T47D (cell line): Measurements from ENCODE around the gene TPSB2.
"Not testable (repeated sequence)": the region's sequence is repeated elsewhere in the genome, so short reads cannot be mapped to it uniquely, and the experiment has no call there.

ENCODE experiments used
- DNase-seq, 2 experiments: peaks; one replicate each; pipeline versions ENCODE4 v3.0.0 to v3.0.0-alpha.2; 2011 to 2012; ENCODE audit warnings: low read depth in 1 of 2, low spot score in 1 of 2
- JUND ChIP-seq: IDR thresholded peaks from 2 replicates; pipeline ENCODE4 v1.6.1; 2012; ENCODE audit warnings: low read depth
- in situ Hi-C: cut with HindIII; loops from 2 replicates; pipeline ENCODE4 v1.10.0; 2016; ENCODE audit warnings: low sequenced_read_pairs, low pct_unique_long_range_greater_than_20kb

The TPSB2 gene

DNA sequence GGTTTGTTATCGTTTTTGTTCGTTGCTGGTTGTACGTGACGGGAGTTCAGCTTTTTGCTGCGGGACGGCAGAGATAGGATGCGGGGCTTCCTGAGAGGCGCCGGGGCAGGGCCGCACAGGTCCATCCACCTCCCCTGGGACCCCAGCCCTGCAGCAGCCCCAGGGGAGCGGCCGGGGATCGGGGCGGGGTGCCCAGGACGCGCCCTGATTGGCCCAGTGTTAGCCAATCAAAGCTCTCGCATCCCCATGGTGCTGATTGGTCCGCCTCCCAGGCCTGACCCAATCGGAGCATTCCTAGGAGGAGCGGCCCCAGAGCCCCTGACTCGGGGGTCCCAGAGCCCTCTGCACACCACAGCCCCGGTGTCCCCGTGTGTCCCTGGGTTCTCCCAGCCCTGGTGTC is 8.9 kb upstream of the TPSB2 start:
- not testable (repeated sequence) for DNase-seq

DNA sequence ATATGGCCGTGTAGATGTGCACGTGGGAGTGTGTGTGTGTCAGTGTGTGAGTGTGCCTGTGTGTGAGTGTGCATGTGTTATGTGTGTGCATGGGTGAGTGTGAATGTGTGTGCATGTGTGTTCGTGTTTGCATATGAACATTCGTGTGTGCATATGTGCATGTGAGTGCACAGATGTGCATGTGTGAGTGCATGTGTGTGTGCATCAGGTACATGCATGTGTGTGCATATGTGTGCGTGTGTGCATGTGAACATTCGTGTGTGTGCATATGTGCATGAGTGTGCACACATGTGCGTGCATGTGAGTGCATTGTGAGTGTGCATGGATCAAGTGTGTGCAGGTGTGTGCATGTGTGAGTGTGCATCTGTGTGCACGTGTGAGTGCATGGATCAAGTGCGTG is 8.0 kb upstream of the TPSB2 start:
- in situ Hi-C loops: no loop called here
- no peak for DNase-seq
- TF ChIP-seq JUND: no peak

More for the DNA sequence above, 8.9 kb upstream of the TPSB2 start:
- in situ Hi-C loops: not testable (repeated sequence)

- DNase-seq, in situ Hi-C loops: not testable (repeated sequence)
These were observed 6.7 kb upstream of the TPSB2 start for GRCh38 chr16:1236659-1237058.

DNA sequence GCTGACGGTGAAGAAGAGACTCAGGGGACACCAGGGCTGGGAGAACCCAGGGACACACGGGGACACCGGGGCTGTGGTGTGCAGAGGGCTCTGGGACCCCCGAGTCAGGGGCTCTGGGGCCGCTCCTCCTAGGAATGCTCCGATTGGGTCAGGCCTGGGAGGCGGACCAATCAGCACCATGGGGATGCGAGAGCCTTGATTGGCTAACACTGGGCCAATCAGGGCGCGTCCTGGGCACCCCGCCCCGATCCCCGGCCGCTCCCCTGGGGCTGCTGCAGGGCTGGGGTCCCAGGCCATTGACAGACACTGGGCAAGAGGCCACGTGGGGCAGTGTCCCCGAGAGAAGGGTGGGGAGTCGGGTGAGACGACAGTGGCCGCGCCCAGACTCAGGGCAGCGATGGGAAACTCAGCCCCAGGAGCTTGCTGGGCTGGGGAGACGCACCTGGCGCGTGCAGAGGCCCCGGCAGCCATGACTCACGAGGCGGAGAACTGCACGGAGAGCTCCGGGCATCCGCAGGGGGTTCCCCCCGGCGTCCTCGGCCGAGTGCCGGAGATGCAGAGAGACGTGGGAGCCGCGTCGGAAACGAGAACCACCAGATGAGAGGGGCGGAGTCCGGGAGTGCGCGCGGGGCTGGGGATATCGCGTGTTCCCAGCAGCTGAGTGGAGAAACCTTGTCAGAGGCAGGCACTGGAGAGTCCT is 2.2 kb upstream of the TPSB2 start:
- in situ Hi-C loops, DNase-seq: not testable (repeated sequence)

GRCh38 chr16:1231301-1231700 is 1.3 kb upstream of the TPSB2 start:
- in situ Hi-C loops, DNase-seq: not testable (repeated sequence)

GRCh38 chr16:1230471-1231212 is 658 bp upstream of the TPSB2 start:
- in situ Hi-C loops, DNase-seq: not testable (repeated sequence)

DNA sequence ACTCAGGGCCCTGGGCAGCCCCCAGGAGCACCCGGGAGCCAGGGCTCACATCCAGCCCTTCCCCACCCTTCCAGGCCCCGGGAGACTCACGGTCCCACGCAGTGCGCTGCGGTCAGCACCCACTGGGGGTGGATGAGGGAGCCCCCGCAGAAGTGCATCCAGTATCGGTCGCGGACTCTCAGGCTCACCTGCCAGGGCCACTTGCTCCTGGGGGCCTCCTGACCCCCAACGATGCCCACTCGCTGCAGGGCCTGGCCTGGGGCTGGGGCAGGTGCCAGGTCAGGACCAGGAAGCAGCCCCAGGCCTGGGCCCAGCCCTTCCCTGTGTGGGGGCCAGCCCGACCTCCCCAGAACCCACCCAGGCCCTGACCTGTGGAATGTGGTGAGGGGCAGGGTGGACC is 508 bp downstream of the TPSB2 start:
- in situ Hi-C loops: not testable (repeated sequence)

GRCh38 chr16:1228227-1228626 is 1.8 kb downstream of the TPSB2 start:
- in situ Hi-C loops, DNase-seq: not testable (repeated sequence)

More for the DNA sequence above, 508 bp downstream of the TPSB2 start:
- DNase-seq: not testable (repeated sequence)

- in situ Hi-C loops, DNase-seq: not testable (repeated sequence)
These were observed 3.3 kb downstream of the TPSB2 start for GRCh38 chr16:1226692-1227091.

DNA sequence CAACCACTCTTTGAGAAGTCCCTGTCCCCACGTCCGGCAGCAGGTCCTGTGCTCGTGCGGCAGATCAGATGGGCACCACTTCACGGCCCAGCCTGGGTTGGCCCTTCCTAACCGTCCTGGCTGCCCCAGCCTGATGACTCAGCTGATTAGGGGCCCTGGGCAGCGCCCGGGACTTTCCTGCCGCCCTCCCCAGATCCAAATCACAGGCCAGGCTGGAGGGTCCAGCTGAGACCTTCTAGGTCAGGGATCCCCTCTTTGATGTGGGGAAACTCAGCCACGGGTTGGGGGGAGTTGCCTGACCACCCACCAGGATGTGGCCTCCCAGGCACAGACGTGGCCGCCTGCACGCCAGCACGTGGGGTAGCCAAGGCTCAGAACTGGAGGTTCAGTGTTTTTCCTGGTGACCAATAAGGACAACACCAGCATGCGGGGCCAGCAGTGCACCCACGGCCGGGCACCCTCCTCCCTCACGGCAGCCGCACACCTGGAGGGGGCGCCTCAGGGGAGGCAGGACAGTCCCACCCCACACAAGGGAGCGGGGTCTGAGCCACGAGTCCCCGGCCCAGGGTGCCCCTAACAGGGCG is 4.2 kb downstream of the TPSB2 start:
- not testable (repeated sequence) for DNase-seq

GRCh38 chr16:1225051-1225451 is 4.9 kb downstream of the TPSB2 start, which contains the start of gene TPSG1:
Gene TPSG1 (minus strand): TSS chr16:1225268. CDS start chr16:1225252, 16 bp downstream.
- no peak for TF ChIP-seq JUND
- DNase-seq: no peak
- in situ Hi-C loops: no loop called here

More for the DNA sequence above, 4.2 kb downstream of the TPSB2 start:
- in situ Hi-C loops: not testable (repeated sequence)

DNA sequence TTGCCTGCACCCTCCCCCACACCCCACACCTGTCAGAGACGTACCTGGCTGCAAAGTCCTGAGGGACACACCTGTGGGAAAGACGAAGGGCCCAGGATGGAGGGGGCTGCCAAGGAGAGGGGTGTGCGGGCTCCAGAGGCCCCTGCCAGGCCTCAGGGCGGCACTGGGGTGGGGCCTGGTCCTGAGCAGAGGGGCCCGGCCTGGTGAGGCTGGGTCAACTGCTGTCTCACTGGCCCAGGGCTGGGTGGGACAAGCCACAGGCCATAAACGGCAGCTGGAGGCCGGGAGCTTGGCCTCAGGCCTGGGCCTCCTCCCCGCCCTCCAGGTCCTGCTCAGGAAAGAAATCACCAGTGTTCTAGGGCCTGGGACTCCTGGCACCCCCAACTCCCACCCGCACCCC is 5.4 kb downstream of the TPSB2 start:
- no peak for DNase-seq
- no peak for TF ChIP-seq JUND
- in situ Hi-C loops: no loop called here

GRCh38 chr16:1223355-1224214 is 6.4 kb downstream of the TPSB2 start:
- TF ChIP-seq JUND: no peak
- DNase-seq: no peak
- in situ Hi-C loops: no loop called here
